GM08714 (cell line): ENCODE data around the gene LRRC59.

Source experiments
- H3K4me3 ChIP-seq: fragments of 200-500 bp; sonication (Bioruptor generic); 2 replicates; pipeline ENCODE4 v1.5.1; 2014; ENCODE audit warnings: mild to moderate bottlenecking, low read length, inconsistent platforms
- ZNF274 ChIP-seq: IDR thresholded peaks from 2 replicates; pipeline ENCODE4 v1.6.1; 2012; ENCODE audit warnings: mild to moderate bottlenecking, low read depth, low read length

Gene LRRC59

DNA sequence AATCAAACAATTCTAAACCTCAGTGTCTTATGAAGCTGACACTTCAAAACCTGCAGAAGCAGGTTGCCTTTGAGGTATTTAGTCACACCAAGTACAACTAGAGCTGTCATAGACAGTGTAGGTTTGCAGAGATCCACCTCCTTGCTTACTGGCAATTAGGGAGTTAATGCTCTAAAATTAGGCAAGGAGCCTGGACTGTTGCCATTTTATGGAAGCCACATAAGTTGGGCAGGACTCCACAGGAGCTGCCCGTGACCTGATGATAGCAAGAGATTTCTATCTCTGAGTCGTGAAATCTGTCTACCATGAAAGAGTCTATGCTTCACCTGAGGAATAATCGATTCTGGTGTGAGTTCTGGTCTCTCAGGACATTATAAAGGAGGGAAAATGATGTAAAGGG is 15.4 kb downstream of the LRRC59 start:
- H3K4me3 ChIP-seq = no peak overlapping the region
- no peak for TF ChIP-seq ZNF274

DNA sequence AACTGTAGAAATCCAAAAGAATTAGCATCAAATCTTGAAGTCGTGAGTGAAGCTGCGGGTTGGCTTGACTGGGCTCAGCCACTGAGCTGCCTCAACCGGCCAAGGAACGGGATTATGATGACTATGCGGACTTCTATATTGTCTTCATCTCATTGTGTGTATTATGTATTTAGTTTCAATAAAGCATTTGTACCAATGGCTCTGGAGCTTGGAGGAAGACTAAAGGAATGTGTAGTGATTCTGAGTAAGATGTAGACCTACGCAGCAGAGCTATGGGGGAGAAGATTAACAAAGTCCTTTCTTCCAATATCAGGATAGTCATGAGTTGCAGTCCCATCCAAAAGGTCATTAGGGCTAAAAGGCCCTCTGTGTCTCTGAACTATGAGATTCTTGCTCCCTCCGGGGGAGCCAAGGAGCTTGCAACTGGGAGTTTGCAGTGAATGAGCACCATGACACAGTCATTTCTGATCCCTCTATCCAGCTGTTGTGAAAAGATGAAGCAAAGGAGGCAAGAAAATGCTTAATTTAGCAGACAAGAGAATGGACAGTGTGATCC is 16.0 kb downstream of the LRRC59 start:
- H3K4me3 ChIP-seq = no peak overlapping the region
- no peak for TF ChIP-seq ZNF274

DNA sequence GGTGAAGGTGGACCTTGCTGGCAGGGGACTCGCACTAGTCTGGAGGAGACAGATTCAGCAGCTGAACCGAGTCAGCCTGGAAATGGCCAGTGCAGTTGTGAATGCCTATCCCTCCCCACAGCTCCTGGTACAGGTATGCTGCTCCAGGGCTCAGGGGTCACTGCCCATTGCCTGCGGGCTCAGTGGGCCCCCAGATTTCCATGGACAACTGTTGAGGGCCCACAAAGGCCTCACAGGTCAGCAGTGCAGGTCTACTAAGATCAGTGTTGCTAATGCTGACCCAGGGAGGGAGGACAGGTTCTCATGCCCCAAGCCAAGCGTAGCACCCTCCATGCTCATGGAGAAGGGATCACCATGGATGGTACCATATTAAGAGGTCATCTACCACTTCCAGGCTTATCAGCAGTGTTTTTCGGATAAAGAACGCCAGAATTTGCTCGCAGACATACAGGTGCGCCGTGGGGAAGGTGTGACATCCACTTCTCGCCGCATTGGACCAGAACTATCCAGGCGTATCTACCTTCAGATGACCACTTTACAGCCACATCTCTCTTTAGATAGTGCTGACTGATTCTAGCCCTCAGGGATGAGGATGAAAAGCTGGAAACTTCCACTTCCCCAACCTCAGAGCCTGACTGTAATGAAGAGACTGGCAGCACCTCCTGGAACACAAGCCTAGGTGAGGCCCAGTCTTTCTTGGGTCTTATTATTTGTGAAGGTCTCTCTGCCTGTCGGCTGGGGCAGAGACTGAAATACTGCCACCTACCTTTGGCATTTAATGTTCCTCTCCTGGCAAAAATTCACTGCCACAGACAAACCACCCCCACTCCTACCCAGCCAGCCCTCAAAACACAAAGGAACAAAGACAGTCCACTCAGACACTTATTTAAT is 16.7 kb downstream of the LRRC59 start:
- TF ChIP-seq ZNF274 = no peak
- H3K4me3 ChIP-seq = no peak overlapping the region

DNA sequence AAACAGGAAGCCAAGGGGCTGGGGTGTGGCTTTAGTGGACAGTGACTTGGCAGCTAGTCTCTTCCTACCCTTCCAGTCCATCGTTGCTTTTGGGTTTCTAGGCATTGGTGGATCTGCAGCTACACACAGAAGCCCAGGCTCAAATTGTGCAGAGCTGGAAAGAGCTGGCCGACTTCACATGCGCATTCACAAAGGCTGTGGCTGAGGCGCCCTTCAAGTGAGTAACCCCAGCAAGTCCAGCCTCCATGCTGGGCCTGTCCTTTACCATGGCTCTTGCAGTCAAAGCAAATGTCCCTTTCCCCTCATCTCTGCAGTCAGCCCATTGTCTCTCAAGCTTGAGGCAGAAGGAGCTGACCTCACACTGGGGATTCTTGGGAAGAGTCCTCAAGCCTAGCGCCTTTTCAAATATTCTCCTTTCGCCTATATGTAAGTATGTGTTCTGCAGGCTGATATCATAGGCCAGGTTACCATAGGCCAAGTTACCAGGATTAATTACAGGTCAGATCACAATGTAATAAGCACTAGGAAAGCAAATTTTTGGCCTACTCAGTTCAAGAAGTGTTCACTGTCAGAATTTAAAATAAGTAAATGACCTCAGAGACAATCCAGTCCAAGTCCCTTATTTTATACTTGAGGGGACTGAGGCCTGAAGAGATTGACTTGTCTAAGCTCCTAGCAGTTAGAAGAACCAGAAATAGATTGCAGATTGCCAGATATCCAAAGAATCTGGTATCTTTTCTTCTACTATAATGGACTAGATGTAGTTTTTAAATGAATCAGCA is 17.8 kb downstream of the LRRC59 start:
- TF ChIP-seq ZNF274 = no peak
- H3K4me3 ChIP-seq = no peak overlapping the region

DNA sequence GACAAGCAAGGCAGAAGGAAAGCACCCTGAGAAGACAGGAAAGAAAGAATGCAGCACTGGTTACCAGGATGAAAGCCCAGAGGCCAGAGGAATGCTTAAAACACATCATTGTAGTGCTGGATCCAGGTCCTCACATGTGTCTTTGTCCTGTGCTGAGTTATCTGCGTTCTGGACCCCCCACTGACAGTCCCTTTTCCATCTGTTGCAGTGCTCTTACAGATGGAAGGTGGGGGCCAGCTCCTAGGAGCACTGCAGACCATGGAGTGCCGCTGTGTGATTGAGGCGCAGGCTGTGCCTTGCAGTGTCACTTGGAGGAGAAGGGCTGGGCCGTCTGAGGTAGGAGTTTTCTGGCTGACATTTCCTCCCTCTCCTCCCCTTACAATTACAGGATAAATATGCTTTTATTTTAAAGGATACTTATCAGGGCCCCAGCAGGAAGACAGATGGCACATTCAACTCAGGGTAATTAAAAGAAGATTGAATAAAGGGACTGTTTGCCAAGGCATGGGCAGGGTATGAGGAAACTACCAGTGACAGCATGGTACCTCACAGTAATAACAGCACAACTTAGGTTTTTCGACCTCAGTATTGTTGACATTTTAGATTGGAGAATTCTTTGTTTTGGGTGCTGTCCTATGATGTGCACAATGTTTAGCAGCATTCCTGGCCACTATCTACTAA is 21.3 kb downstream of the LRRC59 start:
- no peak overlapping the region for H3K4me3 ChIP-seq
- no peak for TF ChIP-seq ZNF274

DNA sequence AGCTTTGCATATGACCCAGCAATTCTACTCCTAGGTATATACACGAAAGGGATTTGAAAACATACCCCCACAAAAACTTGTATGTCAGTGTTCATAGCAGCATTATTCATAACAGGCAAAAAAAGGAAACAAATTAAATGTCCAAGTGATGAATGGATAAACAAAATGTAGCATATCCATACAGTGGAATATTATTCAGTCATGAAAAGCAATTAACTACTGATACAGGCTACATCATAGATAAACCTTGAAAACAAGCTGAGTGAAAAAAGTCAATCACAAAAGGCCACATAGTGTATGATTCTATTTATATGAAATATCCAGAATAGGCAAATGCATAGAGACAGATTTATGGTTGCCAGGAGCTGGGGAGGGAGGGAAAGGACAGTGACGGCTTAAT is 23.6 kb downstream of the LRRC59 start:
- H3K4me3 ChIP-seq = peak overlapping the region; percentile 70
- no peak for TF ChIP-seq ZNF274

DNA sequence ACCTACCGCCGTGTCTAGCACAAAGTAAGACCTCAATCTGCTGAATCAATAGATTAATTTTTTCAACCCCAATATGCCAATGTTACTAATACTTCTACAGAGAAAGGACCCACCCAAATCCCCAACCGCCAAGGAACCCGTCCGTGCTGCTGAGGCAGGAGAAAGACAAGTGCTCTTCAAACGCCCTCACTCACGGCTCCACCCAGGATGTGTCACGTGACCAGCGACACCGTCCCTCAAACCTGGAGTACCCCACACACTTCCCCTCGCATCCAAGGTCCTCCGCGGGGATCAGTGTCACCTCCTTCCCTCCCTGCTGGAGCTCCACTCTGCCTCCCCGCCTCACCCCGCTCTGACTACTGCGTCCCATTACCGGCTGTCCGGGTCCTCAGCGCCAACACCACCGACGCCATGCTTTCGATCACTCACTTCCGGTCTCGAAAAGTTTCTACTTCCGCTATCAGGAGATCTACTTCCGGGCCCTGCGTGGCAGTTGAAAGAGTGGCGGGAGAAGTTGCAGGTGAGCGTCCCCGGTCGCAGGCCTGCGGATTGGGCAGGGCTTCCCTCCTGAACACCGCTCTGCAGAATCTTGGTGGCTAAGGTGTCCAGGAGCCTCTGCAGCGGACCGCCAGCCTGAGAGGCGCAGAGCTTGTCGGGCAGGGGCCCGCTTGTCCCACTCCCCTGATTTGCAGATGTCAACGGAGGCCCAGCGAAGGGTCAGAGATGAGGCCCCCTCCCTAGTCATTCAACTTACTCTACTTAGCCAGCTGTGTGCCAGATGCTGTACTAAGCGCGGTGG is 24.4 kb downstream of the LRRC59 start, which contains the start of the genes EME1 and MRPL27:
Gene EME1 (plus strand): TSS at position 472 of the 799 bp plus-strand sequence. CDS start 1,980 bp downstream, outside the sequence.
Gene MRPL27 (minus strand): TSS at position 427 of the 799 bp plus-strand sequence. CDS start 14 bp downstream, at position 413.
- TF ChIP-seq ZNF274 = no peak
- peak within 1 kb of the TSS; percentile 70 for H3K4me3 ChIP-seq

DNA sequence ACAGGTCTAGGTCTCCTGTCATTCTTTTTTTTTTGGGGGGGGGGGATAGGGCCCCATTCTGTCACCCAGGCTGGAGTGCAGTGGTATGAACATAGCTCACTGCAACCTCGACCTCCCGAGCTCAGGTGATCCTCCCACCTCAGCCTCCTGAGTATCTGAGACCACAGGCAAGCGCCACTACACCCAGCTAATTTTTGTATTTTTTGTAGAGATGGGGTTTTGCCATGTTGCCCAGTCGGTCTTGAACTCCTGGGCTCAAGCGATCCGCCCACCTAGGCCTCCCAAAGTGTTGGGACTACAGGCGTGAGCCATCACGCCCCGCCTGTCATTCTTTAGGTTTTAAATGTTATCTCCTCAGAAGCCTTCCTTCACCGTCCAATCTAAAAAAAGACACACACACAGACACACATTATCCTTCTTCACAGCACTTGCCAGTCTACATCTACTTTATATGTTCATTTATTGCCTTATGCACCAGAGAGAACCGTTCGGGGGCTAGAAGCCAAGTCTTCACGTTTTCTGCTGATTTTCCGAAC is 25.0 kb downstream of the LRRC59 start:
- H3K4me3 ChIP-seq = peak overlapping the region; percentile 70
- no peak for TF ChIP-seq ZNF274

DNA sequence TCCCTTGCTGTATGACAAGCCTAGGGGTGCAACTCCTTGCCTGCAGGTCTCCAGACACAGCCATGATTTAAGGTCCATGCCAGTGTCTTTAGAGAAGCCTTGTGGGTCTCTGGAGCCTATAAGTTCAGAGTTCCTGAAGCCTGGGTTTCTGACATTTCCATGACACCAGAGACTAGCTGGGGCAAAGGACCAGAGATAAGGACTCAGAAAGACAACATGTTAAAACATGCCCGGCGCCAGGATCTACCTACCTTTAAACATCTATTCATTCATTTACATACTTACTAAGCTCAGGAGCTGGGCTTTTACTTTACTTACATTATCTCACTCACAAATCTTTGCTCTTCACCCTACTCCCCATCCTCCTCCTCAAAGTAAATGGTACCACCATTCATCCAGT is 25.8 kb downstream of the LRRC59 start:
- TF ChIP-seq ZNF274 = no peak
- H3K4me3 ChIP-seq = peak overlapping the region; percentile 70; the same call in 1 of the 2 replicates

DNA sequence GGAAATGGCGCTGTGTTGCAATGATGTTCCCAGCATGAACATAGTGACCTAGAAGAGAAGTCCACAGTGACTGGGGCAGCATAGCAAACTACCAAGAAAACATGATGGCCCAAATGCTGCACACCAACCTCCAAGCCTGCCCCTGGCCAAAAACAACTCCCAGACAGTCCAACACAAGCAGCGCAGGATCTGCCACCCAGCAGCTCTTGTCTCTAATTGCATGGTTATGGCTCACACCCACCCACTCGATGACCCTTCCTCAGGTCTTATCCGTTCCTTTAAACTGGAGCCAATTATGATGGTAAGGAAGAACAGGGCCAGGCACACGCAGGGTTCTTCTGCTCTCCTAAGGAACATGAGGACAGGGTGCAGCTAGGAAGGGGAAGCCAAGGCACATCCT is 27.3 kb downstream of the LRRC59 start:
- TF ChIP-seq ZNF274 = no peak
- H3K4me3 ChIP-seq = no peak overlapping the region

DNA sequence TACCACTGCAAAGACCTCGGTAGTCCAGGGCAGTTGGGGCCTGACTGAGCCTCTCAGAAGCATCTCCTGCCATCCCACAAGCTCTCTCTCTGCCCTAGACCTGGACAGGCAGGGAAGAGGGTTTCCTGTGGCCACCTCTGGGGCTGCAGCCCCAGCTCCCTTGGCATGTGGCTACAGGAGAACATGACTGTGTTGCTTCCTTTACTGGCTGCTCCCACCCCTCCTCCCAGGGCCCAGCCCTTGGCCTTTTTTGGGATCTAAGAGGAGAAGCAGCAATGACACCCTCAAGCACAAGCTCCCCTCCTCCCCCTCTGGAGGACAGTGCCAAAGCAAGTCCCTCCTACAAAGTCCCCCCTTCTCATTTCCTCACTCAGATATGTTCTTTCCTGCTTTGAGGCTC is 29.9 kb downstream of the LRRC59 start:
- no peak overlapping the region for H3K4me3 ChIP-seq
- no peak for TF ChIP-seq ZNF274

DNA sequence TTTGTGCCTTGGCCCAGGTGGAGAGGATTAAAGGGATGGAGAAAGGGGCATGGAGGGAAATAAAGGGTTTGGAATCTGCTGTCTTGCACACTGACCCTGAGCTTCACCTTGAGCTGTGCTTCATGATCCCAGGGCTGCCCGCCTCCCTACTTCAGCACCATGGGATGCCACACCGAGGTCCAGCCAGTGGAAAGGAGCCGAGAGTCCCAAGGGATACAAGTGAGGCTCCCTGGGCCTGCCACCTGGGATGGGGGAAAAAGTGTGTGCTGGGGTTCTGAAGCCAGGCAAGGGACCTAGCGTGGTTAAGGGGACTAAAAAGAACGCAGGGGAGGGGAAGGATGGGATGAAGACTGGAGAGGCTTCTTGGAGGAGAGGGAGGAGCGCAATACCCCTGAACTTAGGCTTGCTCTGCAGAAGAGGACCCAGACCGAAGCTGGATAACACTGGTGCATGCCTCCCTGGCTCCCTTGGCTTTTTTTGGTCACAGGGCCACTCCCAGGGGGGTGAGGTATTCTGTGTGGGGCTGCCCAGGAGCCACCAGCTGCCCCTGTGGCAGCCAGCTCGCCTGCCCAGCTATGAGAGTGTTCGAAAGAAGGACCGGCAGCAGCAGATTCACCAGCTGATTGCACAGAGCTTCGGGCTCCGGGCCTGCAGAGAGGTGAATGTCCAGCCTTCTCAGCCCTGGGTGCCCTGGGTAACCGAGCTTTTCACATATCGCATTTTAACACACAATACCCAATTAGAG is 31.5 kb downstream of the LRRC59 start:
- no peak for TF ChIP-seq ZNF274
- H3K4me3 ChIP-seq = no peak overlapping the region
